ENCODE results near the gene TMEM245. TPM values are rescaled to one million over a fixed set of nuclear protein-coding genes. Genes with fewer than 3 reads are reported as not detected.

The TMEM245 gene
- polyA plus RNA-seq, 1 experiment, result 30.4 TPM

- no peak overlapping the region for H3K4me3 ChIP-seq (ENCODE audit: low read depth, low read length)
- H3K36me3 ChIP-seq (ENCODE audit: control insufficient read depth, insufficient read depth, low read length), result no peaks in the 10 kb centered on the region; the same call in 1 of the 2 replicates
- no peak for DNase-seq (ENCODE audit: low read depth)
- CTCF ChIA-PET, result no interaction called here
- H3K27me3 ChIP-seq (ENCODE audit: control insufficient read depth, insufficient read depth, low read length), result no peaks in the 10 kb centered on the region
- no peak for TF ChIP-seq CTCF (IDR thresholded peaks at IDR 0.05; ENCODE audit: insufficient read depth, low read depth, low read length)
- POLR2A ChIA-PET, result no interaction called here
Measured at GRCh38 chr9:109031241-109031640, 88.5 kb downstream of the TMEM245 start.

GRCh38 chr9:109030426-109030825 lies 89.3 kb downstream of the TMEM245 start:
- Histone ChIP-seq H3K4me3 (ENCODE audit: low read depth, low read length) (no peak overlapping the region), H3K36me3 (ENCODE audit: control insufficient read depth, insufficient read depth, low read length) (no peaks in the 10 kb centered on the region; the same call in 1 of the 2 replicates), H3K27me3 (ENCODE audit: control insufficient read depth, insufficient read depth, low read length) (no peaks in the 10 kb centered on the region)
- TF ChIP-seq CTCF (IDR thresholded peaks at IDR 0.05; ENCODE audit: insufficient read depth, low read depth, low read length), result no peak
- ChIA-PET POLR2A (no interaction called here), CTCF (no interaction called here)
- DNase-seq (ENCODE audit: low read depth), result no peak

- H3K4me3 ChIP-seq (ENCODE audit: low read depth, low read length), result no peak overlapping the region
- POLR2A ChIA-PET, result no interaction called here
- CTCF ChIA-PET, result interaction anchor here (0.6 kb wide), 1 partner anchor 29 kb away, joined by 3 read pairs; no protein-coding TSS in a partner anchor
- no peaks in the 10 kb centered on the region; the same call in 1 of the 2 replicates for H3K36me3 ChIP-seq (ENCODE audit: control insufficient read depth, insufficient read depth, low read length)
- DNase-seq (ENCODE audit: low read depth), result no peak
- no peaks in the 10 kb centered on the region for H3K27me3 ChIP-seq (ENCODE audit: control insufficient read depth, insufficient read depth, low read length)
- no peak for TF ChIP-seq CTCF (IDR thresholded peaks at IDR 0.05; ENCODE audit: insufficient read depth, low read depth, low read length)
Measured at GRCh38 chr9:109028457-109028856, 91.3 kb downstream of the TMEM245 start.

GRCh38 chr9:109027176-109027575 lies 92.6 kb downstream of the TMEM245 start:
- CTCF ChIA-PET, result interaction anchor here (0.7 kb wide), 1 partner anchor 1089 kb away, joined by 3 read pairs; no protein-coding TSS in a partner anchor

GRCh38 chr9:109026306-109026705 lies 93.4 kb downstream of the TMEM245 start:
- ChIA-PET POLR2A (no interaction called here), CTCF (no interaction called here)
- Histone ChIP-seq H3K36me3 (ENCODE audit: control insufficient read depth, insufficient read depth, low read length) (no peaks in the 10 kb centered on the region; the same call in 1 of the 2 replicates), H3K27me3 (ENCODE audit: control insufficient read depth, insufficient read depth, low read length) (no peaks in the 10 kb centered on the region), H3K4me3 (ENCODE audit: low read depth, low read length) (no peak overlapping the region)
- no peak for TF ChIP-seq CTCF (IDR thresholded peaks at IDR 0.05; ENCODE audit: insufficient read depth, low read depth, low read length)
- no peak for DNase-seq (ENCODE audit: low read depth)

More at GRCh38 chr9:109027176-109027575, 92.6 kb downstream of the TMEM245 start:
- no peaks in the 10 kb centered on the region; the same call in 1 of the 2 replicates for H3K36me3 ChIP-seq (ENCODE audit: control insufficient read depth, insufficient read depth, low read length)
- H3K27me3 ChIP-seq (ENCODE audit: control insufficient read depth, insufficient read depth, low read length), result no peaks in the 10 kb centered on the region
- POLR2A ChIA-PET, result no interaction called here
- no peak for DNase-seq (ENCODE audit: low read depth)
- no peak overlapping the region for H3K4me3 ChIP-seq (ENCODE audit: low read depth, low read length)
- no peak for TF ChIP-seq CTCF (IDR thresholded peaks at IDR 0.05; ENCODE audit: insufficient read depth, low read depth, low read length)
